Ectodermal cell (in vitro differentiated cells): ENCODE measurements around the gene PRKCZ.

Experiments
- H3K27ac ChIP-seq: 2 replicates; pipeline ENCODE4 v1.7.0; 2013; ENCODE audit warnings: mild to moderate bottlenecking, low read depth, low read length; ENCODE audit not compliant: insufficient read depth, poor library complexity, severe bottlenecking
- H3K27me3 ChIP-seq: 2 replicates; pipeline ENCODE4 v1.7.0; 2013; ENCODE audit warnings: mild to moderate bottlenecking, low read length; ENCODE audit not compliant: insufficient read depth, control insufficient read depth, poor library complexity, severe bottlenecking
- H3K36me3 ChIP-seq: one replicate; pipeline ENCODE4 v1.7.0; 2013; ENCODE audit warnings: low read length; ENCODE audit not compliant: control insufficient read depth, insufficient read depth
- H3K4me1 ChIP-seq: one replicate; pipeline ENCODE4 v1.7.0; 2013; ENCODE audit warnings: low read length; ENCODE audit not compliant: control insufficient read depth, insufficient read depth
- H3K4me3 ChIP-seq: 2 replicates; pipeline ENCODE4 v1.7.0; 2013; ENCODE audit warnings: low read depth, low read length, control low read depth; ENCODE audit not compliant: insufficient read depth
- H3K9me3 ChIP-seq: 2 replicates; pipeline ENCODE4 v1.7.0; 2013; ENCODE audit warnings: mild to moderate bottlenecking, low read length, moderate library complexity; ENCODE audit not compliant: control insufficient read depth
- WGBS, 2 experiments: methylation state at CpG; one replicate each; pipeline ENCODE4 v1.1.7; 2013; ENCODE audit warnings: missing lambda C conversion rate in 2 of 2; 5-methylcytosine and 5-hydroxymethylcytosine counted together

The PRKCZ gene

DNA sequence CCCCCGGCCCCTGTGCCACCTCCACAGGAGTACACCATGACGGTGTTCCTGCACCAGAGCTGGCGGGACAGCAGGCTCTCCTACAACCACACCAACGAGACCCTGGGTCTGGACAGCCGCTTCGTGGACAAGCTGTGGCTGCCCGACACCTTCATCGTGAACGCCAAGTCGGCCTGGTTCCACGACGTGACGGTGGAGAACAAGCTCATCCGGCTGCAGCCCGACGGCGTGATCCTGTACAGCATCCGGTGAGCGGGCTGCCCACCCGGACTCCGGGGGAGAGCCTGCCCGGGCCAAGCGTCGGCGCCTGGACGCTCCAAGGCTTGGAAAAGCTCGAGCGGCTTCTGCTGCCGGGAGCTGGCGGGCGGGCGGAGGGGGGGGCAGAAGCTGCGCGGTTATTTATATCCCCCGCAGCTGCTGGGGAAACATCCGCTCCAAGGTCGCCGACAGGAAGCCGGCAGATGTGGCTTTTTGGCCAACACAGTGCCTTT lies 24.7 kb upstream of the PRKCZ start:
- 92% methylated on average over 39 of the region's 39 CpGs for WGBS, 2 experiments
- H3K27ac ChIP-seq = no peak overlapping the region
- H3K27me3 ChIP-seq = peaks cover 13% of the 10 kb centered on the region
- no peaks in the 10 kb centered on the region for H3K9me3 ChIP-seq
- no peak overlapping the region for H3K4me3 ChIP-seq
- no peaks in the 10 kb centered on the region for H3K36me3 ChIP-seq
- no peaks in the 10 kb centered on the region for H3K4me1 ChIP-seq

DNA sequence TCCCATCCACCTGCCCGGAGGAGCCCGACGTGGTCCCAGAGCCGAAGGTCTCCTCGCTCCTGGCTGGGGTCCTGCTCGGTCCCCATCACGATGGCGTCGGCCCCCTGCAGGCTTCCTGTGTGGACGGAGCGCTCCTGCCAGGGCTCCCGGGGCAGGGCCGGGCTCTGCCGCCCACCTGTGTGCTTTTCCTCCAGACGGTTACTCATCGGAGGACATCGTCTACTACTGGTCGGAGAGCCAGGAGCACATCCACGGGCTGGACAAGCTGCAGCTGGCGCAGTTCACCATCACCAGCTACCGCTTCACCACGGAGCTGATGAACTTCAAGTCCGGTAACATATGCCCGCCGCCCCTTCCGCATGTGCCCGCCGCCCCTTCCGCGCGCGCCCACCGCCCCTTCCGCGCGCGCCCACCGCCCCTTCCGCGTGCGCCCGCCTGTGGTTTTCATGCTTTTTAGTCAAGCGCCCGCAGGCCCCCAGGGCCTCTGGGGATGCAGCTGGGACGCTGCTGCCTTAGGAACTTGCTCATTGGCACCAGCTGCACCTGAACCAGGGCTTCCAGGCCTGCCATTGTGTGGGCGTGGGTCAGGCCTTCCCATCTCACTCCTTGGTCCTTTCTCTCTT lies 22.1 kb upstream of the PRKCZ start:
- H3K27ac ChIP-seq = no peak overlapping the region
- no peaks in the 10 kb centered on the region for H3K36me3 ChIP-seq
- 92% methylated on average over 46 of the region's 46 CpGs for WGBS, 2 experiments
- peaks cover 12% of the 10 kb centered on the region for H3K4me1 ChIP-seq
- H3K4me3 ChIP-seq = no peak overlapping the region
- H3K9me3 ChIP-seq = no peaks in the 10 kb centered on the region
- no peaks in the 10 kb centered on the region for H3K27me3 ChIP-seq

DNA sequence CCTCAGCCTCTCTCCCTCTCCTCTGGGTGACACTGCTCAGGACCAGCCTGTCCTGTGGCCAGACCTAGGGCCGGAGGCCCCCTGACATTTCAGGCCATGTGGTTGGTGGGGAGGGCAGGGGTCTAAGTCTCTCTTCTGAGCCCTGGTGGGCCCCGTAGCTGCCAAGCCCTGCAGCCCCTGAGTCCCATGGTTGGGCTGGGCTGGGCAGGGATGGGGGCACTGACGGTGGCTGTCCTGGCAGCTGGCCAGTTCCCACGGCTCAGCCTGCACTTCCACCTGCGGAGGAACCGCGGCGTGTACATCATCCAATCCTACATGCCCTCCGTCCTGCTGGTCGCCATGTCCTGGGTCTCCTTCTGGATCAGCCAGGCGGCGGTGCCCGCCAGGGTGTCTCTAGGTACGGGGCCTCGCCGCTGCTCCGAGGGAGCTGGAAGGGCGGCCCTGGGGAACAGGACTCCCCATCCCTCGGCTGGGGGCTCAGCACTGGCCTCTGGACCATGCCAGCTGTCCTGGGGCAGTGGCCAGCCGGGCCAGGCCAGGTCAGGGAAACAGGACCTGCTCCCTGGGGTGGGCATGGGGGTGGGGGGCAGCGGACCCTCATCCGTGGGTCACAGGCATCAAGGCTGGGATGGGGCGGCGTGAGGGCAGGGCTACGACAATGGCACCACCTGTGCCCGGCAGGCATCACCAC lies 21.2 kb upstream of the PRKCZ start:
- H3K27me3 ChIP-seq = no peaks in the 10 kb centered on the region
- no peak overlapping the region for H3K27ac ChIP-seq
- no peak overlapping the region for H3K4me3 ChIP-seq
- no peaks in the 10 kb centered on the region for H3K9me3 ChIP-seq
- WGBS, 2 experiments = 95% methylated on average over 26 of the region's 26 CpGs
- H3K4me1 ChIP-seq = peaks cover 14% of the 10 kb centered on the region
- no peaks in the 10 kb centered on the region for H3K36me3 ChIP-seq

DNA sequence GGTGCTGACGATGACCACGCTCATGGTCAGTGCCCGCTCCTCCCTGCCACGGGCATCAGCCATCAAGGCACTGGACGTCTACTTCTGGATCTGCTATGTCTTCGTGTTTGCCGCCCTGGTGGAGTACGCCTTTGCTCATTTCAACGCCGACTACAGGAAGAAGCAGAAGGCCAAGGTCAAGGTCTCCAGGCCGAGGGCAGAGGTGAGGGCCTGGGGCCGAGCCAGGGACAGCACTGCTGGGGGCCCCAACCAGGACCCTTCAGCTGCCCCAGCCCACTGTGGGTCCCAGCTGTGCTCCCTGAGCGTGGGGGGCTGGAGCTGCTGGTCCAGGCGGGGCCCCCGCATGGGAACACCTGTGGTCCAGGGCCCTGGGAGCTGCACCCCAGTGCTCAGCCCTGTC lies 20.6 kb upstream of the PRKCZ start:
- Histone ChIP-seq H3K4me1 (peaks cover 14% of the 10 kb centered on the region), H3K36me3 (no peaks in the 10 kb centered on the region), H3K9me3 (no peaks in the 10 kb centered on the region), H3K4me3 (no peak overlapping the region), H3K27me3 (no peaks in the 10 kb centered on the region), H3K27ac (no peak overlapping the region)
- 96% methylated on average over 15 of the region's 15 CpGs for WGBS, 2 experiments

DNA sequence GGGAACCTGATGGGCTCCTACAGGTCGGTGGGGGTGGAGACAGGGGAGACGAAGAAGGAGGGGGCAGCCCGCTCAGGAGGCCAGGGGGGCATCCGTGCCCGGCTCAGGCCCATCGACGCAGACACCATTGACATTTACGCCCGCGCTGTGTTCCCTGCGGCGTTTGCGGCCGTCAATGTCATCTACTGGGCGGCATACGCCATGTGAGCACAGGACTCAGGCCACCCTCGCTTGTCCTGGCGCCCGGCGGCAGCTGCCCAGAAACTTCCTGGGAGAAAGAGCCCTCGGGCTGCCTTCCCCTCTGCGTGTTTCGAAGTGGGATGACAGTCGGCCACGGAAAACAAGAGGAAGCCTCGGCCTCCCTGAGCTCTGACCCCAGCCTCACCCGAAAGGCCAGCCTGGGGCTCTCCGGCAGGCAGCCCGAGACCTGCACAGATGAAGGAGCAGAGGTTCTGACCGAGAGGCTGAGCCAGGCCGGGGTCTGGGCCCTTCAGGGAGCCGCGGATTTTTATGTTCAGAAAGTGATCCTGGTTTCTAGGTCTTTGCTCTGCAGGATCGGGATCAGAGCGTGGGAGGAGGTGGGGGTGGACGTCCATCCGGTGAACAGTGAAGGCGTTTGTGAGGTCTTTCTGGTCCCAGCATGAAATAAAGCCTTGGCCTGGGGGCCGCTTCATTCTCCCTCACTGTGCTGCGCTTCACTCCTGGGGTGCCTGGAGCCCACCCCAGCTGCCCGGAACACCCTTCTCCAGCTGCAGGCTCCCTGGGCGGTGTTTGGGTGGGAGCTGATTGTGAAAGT lies 19.9 kb upstream of the PRKCZ start:
- no peak overlapping the region for H3K27ac ChIP-seq
- no peaks in the 10 kb centered on the region for H3K36me3 ChIP-seq
- H3K4me3 ChIP-seq = no peak overlapping the region
- H3K9me3 ChIP-seq = no peaks in the 10 kb centered on the region
- WGBS, 2 experiments = 93% methylated on average over 42 of the region's 42 CpGs
- H3K27me3 ChIP-seq = no peaks in the 10 kb centered on the region
- H3K4me1 ChIP-seq = peaks cover 14% of the 10 kb centered on the region

DNA sequence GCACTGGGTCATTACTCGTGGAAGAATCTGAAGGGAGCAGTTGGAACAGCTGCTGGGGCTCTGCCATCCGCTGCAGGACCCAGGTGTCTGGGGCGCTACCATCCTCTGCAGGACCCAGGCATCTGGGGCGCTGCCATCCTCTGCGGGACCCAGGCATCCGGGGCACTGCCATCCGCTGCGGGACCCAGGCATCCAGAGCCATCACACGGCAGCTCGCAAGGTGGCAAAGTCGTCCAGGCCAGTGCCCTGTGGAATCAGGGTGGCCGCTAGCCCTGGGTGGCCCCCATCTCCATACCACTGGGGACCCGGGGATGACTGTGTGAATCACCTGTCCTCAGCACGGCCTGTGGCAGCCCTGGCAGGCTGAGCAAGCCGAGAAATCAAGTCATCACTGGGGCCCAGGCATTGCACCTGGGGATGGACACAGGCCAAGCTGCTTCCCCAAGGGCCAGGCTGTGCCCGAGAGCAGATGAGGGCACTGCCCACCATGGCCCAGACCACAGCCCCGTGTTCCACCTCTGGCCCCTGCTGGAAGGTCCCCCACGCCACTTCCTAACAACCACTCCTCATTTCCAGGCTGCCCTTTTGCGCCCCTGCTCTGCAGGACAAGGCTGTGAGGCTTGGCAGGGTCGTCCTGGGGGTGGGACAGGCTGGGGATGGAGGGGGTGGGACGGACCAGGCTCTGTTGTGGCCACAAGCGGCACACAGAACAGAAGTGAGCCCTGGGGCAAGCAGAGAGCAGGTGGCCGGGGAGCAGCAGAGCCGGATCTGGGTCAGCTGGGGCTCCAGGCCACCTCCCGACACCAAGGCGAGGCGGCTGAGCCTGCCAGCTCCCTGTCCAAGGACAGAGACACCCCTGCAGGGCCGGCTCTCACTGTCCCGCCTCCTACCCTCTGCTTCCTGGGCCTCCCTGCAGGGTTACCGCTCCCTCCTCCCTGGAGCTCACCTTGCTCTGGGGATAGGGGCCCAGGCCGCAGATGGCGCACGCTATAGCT lies 18.4 kb upstream of the PRKCZ start:
- no peaks in the 10 kb centered on the region for H3K9me3 ChIP-seq
- H3K4me3 ChIP-seq = no peak overlapping the region
- H3K27ac ChIP-seq = no peak overlapping the region
- no peaks in the 10 kb centered on the region for H3K27me3 ChIP-seq
- no peaks in the 10 kb centered on the region for H3K36me3 ChIP-seq
- peaks cover 14% of the 10 kb centered on the region for H3K4me1 ChIP-seq
- WGBS, 2 experiments = 82% methylated on average over 33 of the region's 33 CpGs

DNA sequence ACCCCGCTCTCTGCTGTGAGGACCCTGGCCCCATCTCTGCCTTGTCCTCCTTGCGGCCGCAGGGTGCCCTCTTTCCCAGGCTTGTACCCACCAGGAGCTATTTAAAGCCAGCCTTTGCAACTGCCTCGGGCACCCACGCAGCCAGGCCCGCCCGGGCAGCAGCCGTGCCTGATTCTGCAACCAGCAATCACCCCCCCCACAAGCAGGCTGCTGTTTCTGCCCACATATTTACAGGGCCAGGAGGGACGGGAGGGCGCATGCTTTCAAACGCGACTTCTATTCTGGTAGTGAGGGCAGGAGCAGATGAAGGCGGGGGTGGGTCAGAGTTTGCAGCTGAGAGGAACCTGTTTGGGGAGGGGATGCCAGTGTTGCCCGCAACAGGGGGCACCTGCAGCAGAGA lies 17.5 kb upstream of the PRKCZ start:
- no peak overlapping the region for H3K27ac ChIP-seq
- no peak overlapping the region for H3K4me3 ChIP-seq
- no peaks in the 10 kb centered on the region for H3K9me3 ChIP-seq
- H3K36me3 ChIP-seq = no peaks in the 10 kb centered on the region
- H3K4me1 ChIP-seq = peaks cover 14% of the 10 kb centered on the region
- 81 to 86% methylated on average over 14 of the region's 14 CpGs for WGBS, 2 experiments
- no peaks in the 10 kb centered on the region for H3K27me3 ChIP-seq

DNA sequence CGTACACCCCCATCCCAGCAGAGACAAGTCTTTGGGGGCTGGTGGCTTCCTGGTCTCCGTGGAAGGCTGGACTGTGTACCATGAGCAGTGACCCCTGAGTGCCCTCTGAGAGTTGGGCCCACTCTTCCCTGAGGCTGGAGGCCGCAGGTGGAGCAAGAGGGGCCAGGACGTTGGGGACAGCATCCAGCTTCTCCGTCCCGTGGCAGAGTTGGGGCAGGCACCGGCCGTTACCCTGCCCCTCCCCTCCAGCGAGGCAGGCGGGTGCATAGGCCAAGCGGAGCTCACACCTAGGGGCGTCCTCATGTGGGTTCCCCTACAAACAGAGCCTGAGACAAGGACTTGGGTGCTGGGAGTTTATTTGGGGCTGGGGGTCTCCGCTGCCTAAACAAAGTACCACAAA lies 17.0 kb upstream of the PRKCZ start:
- 88 to 90% methylated on average over 13 of the region's 13 CpGs for WGBS, 2 experiments
- no peak overlapping the region for H3K27ac ChIP-seq
- H3K27me3 ChIP-seq = no peaks in the 10 kb centered on the region
- H3K36me3 ChIP-seq = no peaks in the 10 kb centered on the region
- no peak overlapping the region for H3K4me3 ChIP-seq
- no peaks in the 10 kb centered on the region for H3K9me3 ChIP-seq
- peaks cover 14% of the 10 kb centered on the region for H3K4me1 ChIP-seq

DNA sequence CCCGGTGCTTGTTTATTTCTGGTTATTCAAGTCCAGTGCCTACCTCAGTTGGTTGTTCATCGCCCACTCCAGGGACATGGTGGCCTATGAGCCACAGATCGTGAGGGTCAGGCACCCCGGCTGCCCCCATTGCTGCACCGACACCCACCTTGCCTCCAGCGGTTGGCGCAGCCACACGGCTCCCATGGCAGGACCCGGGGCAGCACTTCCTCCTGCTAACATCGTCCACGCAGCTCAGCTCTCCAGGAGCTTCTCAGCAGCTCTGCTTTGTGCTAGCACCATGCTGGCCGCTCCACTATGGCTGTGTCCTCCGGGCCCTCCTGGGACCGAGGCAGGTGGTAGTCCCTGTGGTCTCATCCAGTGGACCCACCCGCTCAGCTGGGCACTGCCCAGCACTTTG lies 13.9 kb upstream of the PRKCZ start:
- Histone ChIP-seq H3K4me1 (peaks cover 14% of the 10 kb centered on the region), H3K36me3 (no peaks in the 10 kb centered on the region), H3K27me3 (no peaks in the 10 kb centered on the region), H3K27ac (no peak overlapping the region), H3K4me3 (no peak overlapping the region), H3K9me3 (no peaks in the 10 kb centered on the region)
- WGBS, 2 experiments = 89 to 91% methylated on average over 15 of the region's 15 CpGs
